Adrenal gland (tissue), 12 donors: ENCODE data around the gene CDCA7. TPM values are rescaled to one million over a fixed set of nuclear protein-coding genes. Genes with fewer than 3 reads are reported as not detected.

ENCODE experiments used
- DNase-seq, 7 donors: peaks; one replicate each; pipeline ENCODE4 v3.0.0-alpha.2; 2019 to 2020
- H3K27ac ChIP-seq, 5 donors: fragments of 200-600 bp; sonication (generic) in 4 of 5; 1 replicate in 3 of 5; 2 replicates in 2 of 5; pipeline versions ENCODE4 v1.5.1 to v1.8.0; 2016 to 2020; ENCODE audit warnings: mild to moderate bottlenecking in 1 of 5
- H3K27me3 ChIP-seq: fragments of 200-600 bp; 2 replicates; pipeline ENCODE4 v1.8.0; 2021
- H3K36me3 ChIP-seq, 2 donors: fragments of 200-600 bp; replicated peaks in 1 of 2; 1 replicate in 1 of 2; 2 replicates in 1 of 2; pipeline versions ENCODE4 v1.5.1 to v1.8.0; 2018 to 2022
- H3K4me1 ChIP-seq, 2 donors: fragments of 200-600 bp; replicated peaks in 1 of 2; 1 replicate in 1 of 2; 2 replicates in 1 of 2; pipeline versions ENCODE4 v1.5.1 to v1.8.0; 2018 to 2021
- H3K4me3 ChIP-seq, 4 donors: fragments of 200-600 bp; sonication (generic) in 3 of 4; one replicate each; pipeline ENCODE4 v1.5.1; 2016 to 2018
- H3K9me3 ChIP-seq, 3 donors: fragments of 200-600 bp; sonication (generic) in 1 of 3; replicated peaks in 1 of 3; 1 replicate in 2 of 3; 2 replicates in 1 of 3; pipeline versions ENCODE4 v1.5.1 to v1.8.0; 2016 to 2021
- CTCF ChIP-seq, 6 experiments: fragments of 450-650 bp in 4 of 6; fragments of 200-600 bp in 2 of 6; sonication (generic) in 1 of 6; IDR thresholded peaks; 1 replicate in 5 of 6; 2 replicates in 1 of 6; pipeline versions ENCODE4 v1.5.1 to v1.8.0; 2016 to 2021; ENCODE audit warnings: antibody characterized with exemption in 6 of 6, mild to moderate bottlenecking in 2 of 6, moderate library complexity in 1 of 6
- POLR2A ChIP-seq, 2 donors: fragments of 450-650 bp; IDR thresholded peaks; one replicate each; pipeline ENCODE4 v1.6.1; 2017; ENCODE audit warnings: antibody characterized with exemption in 2 of 2, mild to moderate bottlenecking in 2 of 2, moderate library complexity in 1 of 2
- WGBS, 4 donors: extraction: QIAGEN DNeasy Blood & Tissue Kit in 2 of 4; methylation state at CpG; one replicate each; pipeline versions ENCODE4 v1.1.5 to v1.1.7; 2013 to 2017; 5-methylcytosine and 5-hydroxymethylcytosine counted together
- intact Hi-C, 2 donors: fragments of 100-400 bp; cut with DNase I; formaldehyde crosslinking; loops; one replicate each; pipeline versions ENCODE4 v1.14.1 to v1.15.0; 2022 to 2023
- polyA plus RNA-seq, 3 donors: library from polyadenylated mRNA; stranded (reverse); fragments of 200-250 nt in 2 of 3; fragments of 350-450 nt in 1 of 3; fragmentation: Illumina TruSeq in 1 of 3; extraction: RNeasy Lipid Tissue Mini Kit (QIAGEN cat#74804) in 1 of 3; gene quantifications; one replicate each; pipeline ENCODE4 v1.2.3, GENCODE V29; 2013 to 2014
- total RNA-seq, 9 donors: library from RNA; depleted of rRNA in 4 of 9; stranded (reverse); fragments of >200 nt in 4 of 9; fragments of 120-200 nt in 1 of 9; fragmentation: NEBNext Ultra II Directional in 1 of 9; extraction: Animal tissue kit (Norgen Biotek cat#: 25700) in 1 of 9; gene quantifications; one replicate each; pipeline versions ENCODE4 v1.1.0 to v1.2.4, GENCODE V29; 2013 to 2023
- donor health status: healthy with polysubstance abuse.
- donor health status: Bipolar disorder and iron deficiency.
- donor health status: DM: yes; HTN: yes; CAD: no.
- donor health status: DM: no; HTN: no; CAD: no.
- donor health status: DM: no; HTN: no; CAD: no.
- donor health status: DM: yes; HTN: yes; CAD: no.

Gene CDCA7
- total and polyA plus RNA-seq, 12 donors, result 0.14 to 4.4 (median 0.61) TPM; not detected in 1

- 84 to 94% (median 91%) methylated on average over 2 of the region's 2 CpGs for WGBS, 4 donors
- H3K9me3 ChIP-seq, result no peaks in the 10 kb centered on the region
- no peaks in the 10 kb centered on the region for H3K36me3 ChIP-seq
- intact Hi-C loops, result no loop called here
- no peak for DNase-seq
- no peak overlapping the region for H3K4me3 ChIP-seq
- H3K27me3 ChIP-seq, result peaks cover 7% of the 10 kb centered on the region
- H3K4me1 ChIP-seq, result no peaks in the 10 kb centered on the region
- H3K27ac ChIP-seq, result no peak overlapping the region
- TF ChIP-seq CTCF (IDR thresholded peaks at IDR 0.05), result no peak
These were observed 34.1 kb downstream of the CDCA7 start for GRCh38 chr2:173388795-173389194.

DNA sequence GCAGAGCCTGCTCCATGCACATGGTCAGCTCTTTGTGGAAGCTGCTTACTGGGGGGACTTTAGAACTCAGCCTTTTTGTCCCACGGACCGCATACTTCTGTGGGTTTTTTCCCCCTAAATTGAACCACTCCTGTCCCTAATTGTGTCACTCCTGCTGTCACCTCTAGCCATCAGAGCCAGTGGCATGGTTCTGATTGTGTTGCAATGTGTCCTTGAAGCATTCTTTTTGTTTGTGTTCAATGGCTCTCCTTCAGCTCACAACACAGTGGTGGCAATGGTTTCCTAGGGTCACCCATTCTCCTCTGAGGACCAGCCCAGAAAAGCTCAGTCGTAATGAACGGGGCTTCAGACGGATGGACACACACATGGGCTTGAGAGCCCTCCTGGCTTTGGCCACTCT lies 35.4 kb downstream of the CDCA7 start:
- H3K27ac ChIP-seq, result no peak overlapping the region
- TF ChIP-seq POLR2A (IDR thresholded peaks at IDR 0.05) (no peak), CTCF (IDR thresholded peaks at IDR 0.05) (no peak)
- intact Hi-C loops, result loop anchor here in 1 of 2 donors (10.0 kb wide), 1 partner anchor 955 kb away; no protein-coding TSS in a partner anchor
- H3K4me1 ChIP-seq, result no peaks in the 10 kb centered on the region
- WGBS, 4 donors, result 81 to 87% (median 84%) methylated on average over 5 of the region's 5 CpGs
- no peak for DNase-seq
- H3K9me3 ChIP-seq, result no peaks in the 10 kb centered on the region
- peaks cover 17% of the 10 kb centered on the region for H3K27me3 ChIP-seq
- H3K36me3 ChIP-seq, result no peaks in the 10 kb centered on the region
- no peak overlapping the region for H3K4me3 ChIP-seq

- TF ChIP-seq POLR2A (IDR thresholded peaks at IDR 0.05), result no peak
- no peak for TF ChIP-seq CTCF (IDR thresholded peaks at IDR 0.05)
- H3K36me3 ChIP-seq, result no peaks in the 10 kb centered on the region
- H3K9me3 ChIP-seq, result no peaks in the 10 kb centered on the region
- H3K4me3 ChIP-seq, result no peak overlapping the region
- peaks cover 42% of the 10 kb centered on the region for H3K27me3 ChIP-seq
- no peak overlapping the region for H3K27ac ChIP-seq
- DNase-seq, result no peak
- no peaks in the 10 kb centered on the region for H3K4me1 ChIP-seq
- intact Hi-C loops, result loop anchor here in 1 of 2 donors (10.0 kb wide), 1 partner anchor 952 kb away; no protein-coding TSS in a partner anchor
- WGBS, 4 donors, result 70 to 82% (median 78%) methylated on average over 5 of the region's 5 CpGs
These were observed 38.1 kb downstream of the CDCA7 start for GRCh38 chr2:173392731-173393130.

DNA sequence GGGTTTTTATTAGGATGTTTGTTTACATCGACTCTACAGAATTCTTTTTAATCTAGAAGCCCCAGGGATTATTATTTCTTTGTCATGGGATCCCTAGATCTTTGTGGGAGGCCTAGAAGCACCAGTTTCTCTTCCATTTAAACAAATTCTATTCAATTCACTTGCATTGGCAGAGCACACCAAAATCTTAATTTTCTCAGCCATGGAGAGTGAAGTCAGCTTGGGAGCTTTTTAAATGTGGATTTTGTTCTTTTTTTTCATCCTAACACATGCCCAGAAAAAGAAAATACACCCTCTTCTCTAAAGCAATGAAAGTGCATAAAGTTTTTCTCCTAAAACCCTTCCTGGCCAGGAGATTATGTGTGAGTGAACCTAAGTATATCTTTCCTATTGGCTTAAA lies 38.5 kb downstream of the CDCA7 start:
- intact Hi-C loops, result loop anchor here in 1 of 2 donors (10.0 kb wide), 1 partner anchor 952 kb away; no protein-coding TSS in a partner anchor
- no peak for DNase-seq
- Histone ChIP-seq H3K36me3 (no peaks in the 10 kb centered on the region), H3K9me3 (no peaks in the 10 kb centered on the region), H3K27me3 (peaks cover 44% of the 10 kb centered on the region), H3K4me3 (no peak overlapping the region), H3K27ac (no peak overlapping the region), H3K4me1 (no peaks in the 10 kb centered on the region)
- WGBS, 4 donors, result 62 to 74% (median 68%) methylated on average over 1 of the region's 1 CpG
- TF ChIP-seq CTCF (IDR thresholded peaks at IDR 0.05) (no peak), POLR2A (IDR thresholded peaks at IDR 0.05) (no peak)
